Neural crest cell (in vitro differentiated cells): ENCODE data around the gene LRRC49. TPM values are rescaled to one million over a fixed set of nuclear protein-coding genes. Genes with fewer than 3 reads are reported as not detected.

Experiments used
- DNase-seq: peaks from one replicate; pipeline ENCODE4 v3.0.0; 2021; ENCODE audit warnings: low read depth, mixed read lengths, low spot score
- H3K27ac Mint-ChIP-seq: one replicate; pipeline ENCODE4 v1.8.0; 2021; ENCODE audit warnings: mild to moderate bottlenecking, mixed read lengths; ENCODE audit not compliant: unreplicated experiment
- H3K27me3 Mint-ChIP-seq: 2 replicates; pipeline ENCODE4 v1.8.0; 2021; ENCODE audit warnings: low read depth, mild to moderate bottlenecking, mixed read lengths
- H3K36me3 Mint-ChIP-seq: 2 replicates; pipeline ENCODE4 v1.8.0; 2021; ENCODE audit warnings: low read depth, mild to moderate bottlenecking, mixed read lengths
- H3K4me1 Mint-ChIP-seq: 2 replicates; pipeline ENCODE4 v1.8.0; 2021; ENCODE audit warnings: mixed read lengths
- H3K4me3 Mint-ChIP-seq: one replicate; pipeline ENCODE4 v1.8.0; 2021; ENCODE audit warnings: mild to moderate bottlenecking, mixed read lengths
- H3K9me3 Mint-ChIP-seq: 2 replicates; pipeline ENCODE4 v1.8.0; 2021; ENCODE audit warnings: mixed read lengths
- CTCF ChIP-seq: fragments of 200-600 bp; sonication (generic); conservative IDR thresholded peaks from 2 replicates; pipeline ENCODE4 v1.5.0; 2021; ENCODE audit warnings: antibody characterized with exemption, mild to moderate bottlenecking
- total RNA-seq: library from RNA; stranded (reverse); gene quantifications from 2 replicates; pipeline ENCODE4 v1.2.1, GENCODE V29; 2021

The LRRC49 gene
- total RNA-seq, 1 donor from 2014 or later: 20.9 TPM

GRCh38 chr15:71057143-71057542 is 164.5 kb downstream of the LRRC49 start:
- Mint-ChIP-seq H3K9me3 (peaks cover 11% of the 10 kb centered on the region), H3K36me3 (peaks cover 21% of the 10 kb centered on the region), H3K4me1 (peaks cover 14% of the 10 kb centered on the region), H3K27ac (no peak overlapping the region), H3K27me3 (no peaks in the 10 kb centered on the region), H3K4me3 (no peak overlapping the region)
- no peak for TF ChIP-seq CTCF
- DNase-seq: no peak

- Mint-ChIP-seq H3K27ac (no peak overlapping the region), H3K4me1 (peaks cover 14% of the 10 kb centered on the region), H3K9me3 (peaks cover 11% of the 10 kb centered on the region), H3K27me3 (no peaks in the 10 kb centered on the region), H3K36me3 (peaks cover 19% of the 10 kb centered on the region), H3K4me3 (no peak overlapping the region)
- TF ChIP-seq CTCF: no peak
- DNase-seq: no peak
Measured at GRCh38 chr15:71057581-71057980, 165.0 kb downstream of the LRRC49 start.

GRCh38 chr15:71060983-71061382 is 168.4 kb downstream of the LRRC49 start:
- Mint-ChIP-seq H3K9me3 (peaks cover 11% of the 10 kb centered on the region), H3K27me3 (no peaks in the 10 kb centered on the region), H3K4me3 (no peak overlapping the region), H3K36me3 (peaks cover 19% of the 10 kb centered on the region), H3K27ac (no peak overlapping the region), H3K4me1 (no peaks in the 10 kb centered on the region)
- no peak for TF ChIP-seq CTCF
- no peak for DNase-seq

- peaks cover 4% of the 10 kb centered on the region for H3K9me3 Mint-ChIP-seq
- H3K27me3 Mint-ChIP-seq: no peaks in the 10 kb centered on the region
- H3K4me3 Mint-ChIP-seq: no peak overlapping the region
- TF ChIP-seq CTCF: no peak
- no peaks in the 10 kb centered on the region for H3K4me1 Mint-ChIP-seq
- peaks cover 6% of the 10 kb centered on the region for H3K36me3 Mint-ChIP-seq
- no peak overlapping the region for H3K27ac Mint-ChIP-seq
- DNase-seq: no peak
Measured at GRCh38 chr15:71066983-71067382, 174.4 kb downstream of the LRRC49 start.

- H3K36me3 Mint-ChIP-seq: peaks cover 3% of the 10 kb centered on the region
- H3K27me3 Mint-ChIP-seq: no peaks in the 10 kb centered on the region
- no peak overlapping the region for H3K4me3 Mint-ChIP-seq
- no peaks in the 10 kb centered on the region for H3K4me1 Mint-ChIP-seq
- no peak for TF ChIP-seq CTCF
- peaks cover 8% of the 10 kb centered on the region for H3K9me3 Mint-ChIP-seq
- no peak for DNase-seq
- H3K27ac Mint-ChIP-seq: no peak overlapping the region
Measured at GRCh38 chr15:71069693-71070092, 177.1 kb downstream of the LRRC49 start.

- Mint-ChIP-seq H3K27me3 (no peaks in the 10 kb centered on the region), H3K4me1 (no peaks in the 10 kb centered on the region), H3K9me3 (peaks cover 10% of the 10 kb centered on the region), H3K27ac (no peak overlapping the region), H3K36me3 (peaks cover 3% of the 10 kb centered on the region), H3K4me3 (no peak overlapping the region)
- no peak for TF ChIP-seq CTCF
- no peak for DNase-seq
Measured at GRCh38 chr15:71071529-71071928, 178.9 kb downstream of the LRRC49 start.
